Left cardiac atrium (tissue), 4 donors: ENCODE results near the gene CSF1R. TPM values are rescaled to one million over a fixed set of nuclear protein-coding genes. Genes with fewer than 3 reads are reported as not detected.
"Not testable (repeated sequence)": the region's sequence is repeated elsewhere in the genome, so short reads cannot be mapped to it uniquely, and the experiment has no call there.

Experiments used
- ATAC-seq, 2 donors: fragments of 200-7000 bp; cut with Tn5 transposase; one replicate each; pipeline ENCODE4 v1.9.1; 2020; ENCODE audit warnings: mild to moderate bottlenecking in 2 of 2, moderate library complexity in 2 of 2
- DNase-seq: peaks from one replicate; pipeline ENCODE4 v3.0.0-alpha.2; 2020
- intact Hi-C, 2 donors: fragments of 100-400 bp; cut with DNase I; formaldehyde crosslinking; loops; one replicate each; pipeline versions ENCODE4 v1.14.1 to v1.15.1; 2022 to 2023
- total RNA-seq, 2 donors: library from RNA; stranded (reverse); fragmentation: NEBNext Ultra II Directional; extraction: Animal tissue kit (Norgen Biotek cat#: 25700); gene quantifications; one replicate each; pipeline ENCODE4 v1.2.1, GENCODE V29; 2021
- donor health status: DM: no; HTN: yes; CAD: no.
- donor health status: DM: no; HTN: yes; CAD: no; lungs with severe emphysema.
- donor health status: DM: yes; HTN: yes; CAD: no.
- donor health status: Dilated cardiomyopathy.

CSF1R gene
- total RNA-seq, 2 donors from 2014 or later, result 18.3 to 41.6 TPM

- no peak for ATAC-seq
- intact Hi-C loops, result no loop called here
- DNase-seq, result no peak
These were observed 22.7 kb downstream of the CSF1R start for GRCh38 chr5:150063638-150064037.

- ATAC-seq, result no peak
- DNase-seq, result no peak
- intact Hi-C loops, result no loop called here
These were observed 24.0 kb downstream of the CSF1R start for GRCh38 chr5:150062216-150062922.

- ATAC-seq, result no peak
- intact Hi-C loops, result no loop called here
- DNase-seq, result no peak
These were observed 24.8 kb downstream of the CSF1R start for GRCh38 chr5:150061538-150061995.

GRCh38 chr5:150060471-150060870, 25.9 kb downstream of the CSF1R start:
- intact Hi-C loops, result no loop called here

GRCh38 chr5:150059623-150060022, 26.7 kb downstream of the CSF1R start:
- intact Hi-C loops, result no loop called here
- no peak for DNase-seq

More at GRCh38 chr5:150060471-150060870, 25.9 kb downstream of the CSF1R start:
- no peak for DNase-seq
- no peak for ATAC-seq

GRCh38 chr5:150058480-150059126, 27.8 kb downstream of the CSF1R start:
- ATAC-seq, result peak; percentile 59 to 67
- intact Hi-C loops, result no loop called here

More at GRCh38 chr5:150059623-150060022, 26.7 kb downstream of the CSF1R start:
- ATAC-seq, result no peak

GRCh38 chr5:150057996-150058395, 28.4 kb downstream of the CSF1R start:
- DNase-seq, result no peak
- ATAC-seq, result no peak
- intact Hi-C loops, result no loop called here

More at GRCh38 chr5:150058480-150059126, 27.8 kb downstream of the CSF1R start:
- DNase-seq, result no peak

GRCh38 chr5:150057511-150057910, 28.8 kb downstream of the CSF1R start:
- intact Hi-C loops, result no loop called here
- no peak for DNase-seq
- no peak for ATAC-seq

GRCh38 chr5:150057052-150057451, 29.3 kb downstream of the CSF1R start:
- intact Hi-C loops, result no loop called here
- DNase-seq (no peak), ATAC-seq (no peak)

GRCh38 chr5:150056075-150056443, 30.3 kb downstream of the CSF1R start:
- DNase-seq (no peak), ATAC-seq (no peak)
- intact Hi-C loops, result no loop called here

GRCh38 chr5:150055326-150056074, 30.9 kb downstream of the CSF1R start:
- ATAC-seq (no peak), DNase-seq (no peak)
- intact Hi-C loops, result no loop called here

- intact Hi-C loops, result no loop called here
- no peak for ATAC-seq
These were observed 31.8 kb downstream of the CSF1R start for GRCh38 chr5:150054569-150054968.

GRCh38 chr5:150053713-150054392, 32.5 kb downstream of the CSF1R start:
- ATAC-seq (no peak), DNase-seq (no peak)
- intact Hi-C loops, result no loop called here

More at GRCh38 chr5:150054569-150054968, 31.8 kb downstream of the CSF1R start:
- DNase-seq, result no peak

GRCh38 chr5:150052956-150053712, 33.2 kb downstream of the CSF1R start:
- intact Hi-C loops, result no loop called here
- DNase-seq (no peak), ATAC-seq (peak in 1 of 2 donors; percentile 20)

GRCh38 chr5:150052226-150052955, 34.0 kb downstream of the CSF1R start:
- intact Hi-C loops, result no loop called here
- ATAC-seq (peak in 1 of 2 donors; percentile 5), DNase-seq (no peak)

- ATAC-seq, result no peak
- no peak for DNase-seq
- intact Hi-C loops, result no loop called here
These were observed 34.6 kb downstream of the CSF1R start for GRCh38 chr5:150051657-150052195.

GRCh38 chr5:150050172-150050811, 36.1 kb downstream of the CSF1R start:
- DNase-seq, intact Hi-C loops: not testable (repeated sequence)
- ATAC-seq, result peak in 1 of 2 donors; percentile 5
